ENCODE data around the gene ETS2. TPM values are rescaled to one million over a fixed set of nuclear protein-coding genes. Genes with fewer than 3 reads are reported as not detected.
A peak's percentile ranks its signal among the peaks of the same experiment; 100 is the strongest.

ETS2 gene
- total and polyA plus RNA-seq, 2 experiments from 2014 or later: 19.5 to 36.8 TPM

DNA sequence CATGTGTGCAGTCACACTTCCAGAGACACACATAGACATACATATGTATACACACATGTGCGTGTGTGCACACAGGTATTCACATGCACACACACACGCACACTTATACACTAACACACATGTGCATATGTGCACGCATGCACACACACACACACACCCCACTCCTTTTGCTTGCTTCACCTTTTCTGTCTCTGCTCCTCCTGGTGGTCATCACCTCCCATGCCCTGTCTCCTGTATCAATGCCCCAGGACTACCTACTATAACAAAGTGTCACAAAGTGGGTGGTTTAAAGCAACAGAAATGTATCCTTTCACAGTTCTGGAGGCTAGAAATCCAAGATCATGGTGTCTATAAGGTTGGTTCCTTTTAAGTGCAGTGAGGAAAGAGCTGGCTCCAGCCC is 27.4 kb downstream of the ETS2 start:
- Histone ChIP-seq H3F3A (replicated peaks; ENCODE audit: low read depth) (no peaks in the 10 kb centered on the region), H3K4me3 (no peak overlapping the region), H4K20me1 (replicated peaks; ENCODE audit: insufficient read depth) (no peaks in the 10 kb centered on the region), H3K4me2 (no peak overlapping the region), H3K27me3 (ENCODE audit: insufficient read depth) (no peaks in the 10 kb centered on the region), H3K4me1 (ENCODE audit: insufficient read depth) (no peaks in the 10 kb centered on the region), H3K36me3 (ENCODE audit: insufficient read depth) (no peaks in the 10 kb centered on the region), H3K79me2 (replicated peaks; ENCODE audit: insufficient read depth) (no peaks in the 10 kb centered on the region), H3K9me2 (ENCODE audit: insufficient read depth) (no peaks in the 10 kb centered on the region), H2AFZ (no peak overlapping the region), H3K27ac (ENCODE audit: low read depth) (no peak overlapping the region)
- ATAC-seq (peak; percentile 38; the same call in 2 of the 3 replicates), DNase-seq (ENCODE audit: low spot score) (no peak)
- Mint-ChIP-seq H3K4me3 (no peak overlapping the region), H3K4me1 (peaks cover 3% of the 10 kb centered on the region; the same call in 2 of the 3 replicates), H3K36me3 (ENCODE audit: low read depth) (no peaks in the 10 kb centered on the region), H3K9me3 (no peaks in the 10 kb centered on the region), H3K27me3 (ENCODE audit: insufficient read depth, low read depth, poor library complexity) (no peaks in the 10 kb centered on the region), H3K27ac (no peak overlapping the region)
- TF ChIP-seq EZH2 (IDR thresholded peaks at IDR 0.05; ENCODE audit: low read depth, unreplicated experiment): no peak
- TF ChIP-seq, protein P1, sequence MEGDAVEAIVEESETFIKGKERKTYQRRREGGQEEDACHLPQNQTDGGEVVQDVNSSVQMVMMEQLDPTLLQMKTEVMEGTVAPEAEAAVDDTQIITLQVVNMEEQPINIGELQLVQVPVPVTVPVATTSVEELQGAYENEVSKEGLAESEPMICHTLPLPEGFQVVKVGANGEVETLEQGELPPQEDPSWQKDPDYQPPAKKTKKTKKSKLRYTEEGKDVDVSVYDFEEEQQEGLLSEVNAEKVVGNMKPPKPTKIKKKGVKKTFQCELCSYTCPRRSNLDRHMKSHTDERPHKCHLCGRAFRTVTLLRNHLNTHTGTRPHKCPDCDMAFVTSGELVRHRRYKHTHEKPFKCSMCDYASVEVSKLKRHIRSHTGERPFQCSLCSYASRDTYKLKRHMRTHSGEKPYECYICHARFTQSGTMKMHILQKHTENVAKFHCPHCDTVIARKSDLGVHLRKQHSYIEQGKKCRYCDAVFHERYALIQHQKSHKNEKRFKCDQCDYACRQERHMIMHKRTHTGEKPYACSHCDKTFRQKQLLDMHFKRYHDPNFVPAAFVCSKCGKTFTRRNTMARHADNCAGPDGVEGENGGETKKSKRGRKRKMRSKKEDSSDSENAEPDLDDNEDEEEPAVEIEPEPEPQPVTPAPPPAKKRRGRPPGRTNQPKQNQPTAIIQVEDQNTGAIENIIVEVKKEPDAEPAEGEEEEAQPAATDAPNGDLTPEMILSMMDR (conservative IDR thresholded peaks at IDR 0.05; ENCODE audit: low read depth in 2 of 2): peak; percentile 51

DNA sequence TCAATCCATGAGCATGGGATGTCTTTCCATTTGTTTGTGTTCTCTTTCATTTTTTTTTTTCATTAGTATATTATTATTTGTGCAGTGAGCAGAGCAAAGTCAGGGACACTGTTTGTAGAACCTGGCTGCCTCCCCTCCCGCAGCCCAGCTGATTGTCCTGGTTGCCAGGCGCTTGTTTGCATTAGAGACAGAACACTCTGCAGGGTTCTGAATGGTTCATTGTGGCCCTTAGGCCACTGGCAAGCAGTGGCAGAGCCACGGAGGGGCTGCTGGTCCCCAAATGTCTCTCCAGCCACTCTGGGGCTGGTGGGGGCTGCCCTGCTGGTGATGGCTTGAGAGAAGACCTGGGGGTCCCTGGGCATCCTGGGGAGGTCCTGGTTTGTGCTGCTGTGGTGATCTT is 29.0 kb downstream of the ETS2 start:
- Mint-ChIP-seq H3K4me3 (no peak overlapping the region), H3K27ac (no peak overlapping the region), H3K9me3 (no peaks in the 10 kb centered on the region), H3K27me3 (ENCODE audit: insufficient read depth, low read depth, poor library complexity) (no peaks in the 10 kb centered on the region), H3K36me3 (ENCODE audit: low read depth) (no peaks in the 10 kb centered on the region), H3K4me1 (peaks cover 3% of the 10 kb centered on the region; the same call in 2 of the 3 replicates)
- Histone ChIP-seq H4K20me1 (replicated peaks; ENCODE audit: insufficient read depth) (no peaks in the 10 kb centered on the region), H3K4me2 (no peak overlapping the region), H2AFZ (no peak overlapping the region), H3K27ac (ENCODE audit: low read depth) (no peak overlapping the region), H3K4me1 (ENCODE audit: insufficient read depth) (no peaks in the 10 kb centered on the region), H3K27me3 (ENCODE audit: insufficient read depth) (no peaks in the 10 kb centered on the region), H3F3A (replicated peaks; ENCODE audit: low read depth) (no peaks in the 10 kb centered on the region), H3K4me3 (no peak overlapping the region), H3K36me3 (ENCODE audit: insufficient read depth) (no peaks in the 10 kb centered on the region), H3K79me2 (replicated peaks; ENCODE audit: insufficient read depth) (no peaks in the 10 kb centered on the region), H3K9me2 (ENCODE audit: insufficient read depth) (no peaks in the 10 kb centered on the region)
- no peak for DNase-seq (ENCODE audit: low spot score)
- no peak; the same call in 2 of the 3 replicates for ATAC-seq
- TF ChIP-seq, protein P2, sequence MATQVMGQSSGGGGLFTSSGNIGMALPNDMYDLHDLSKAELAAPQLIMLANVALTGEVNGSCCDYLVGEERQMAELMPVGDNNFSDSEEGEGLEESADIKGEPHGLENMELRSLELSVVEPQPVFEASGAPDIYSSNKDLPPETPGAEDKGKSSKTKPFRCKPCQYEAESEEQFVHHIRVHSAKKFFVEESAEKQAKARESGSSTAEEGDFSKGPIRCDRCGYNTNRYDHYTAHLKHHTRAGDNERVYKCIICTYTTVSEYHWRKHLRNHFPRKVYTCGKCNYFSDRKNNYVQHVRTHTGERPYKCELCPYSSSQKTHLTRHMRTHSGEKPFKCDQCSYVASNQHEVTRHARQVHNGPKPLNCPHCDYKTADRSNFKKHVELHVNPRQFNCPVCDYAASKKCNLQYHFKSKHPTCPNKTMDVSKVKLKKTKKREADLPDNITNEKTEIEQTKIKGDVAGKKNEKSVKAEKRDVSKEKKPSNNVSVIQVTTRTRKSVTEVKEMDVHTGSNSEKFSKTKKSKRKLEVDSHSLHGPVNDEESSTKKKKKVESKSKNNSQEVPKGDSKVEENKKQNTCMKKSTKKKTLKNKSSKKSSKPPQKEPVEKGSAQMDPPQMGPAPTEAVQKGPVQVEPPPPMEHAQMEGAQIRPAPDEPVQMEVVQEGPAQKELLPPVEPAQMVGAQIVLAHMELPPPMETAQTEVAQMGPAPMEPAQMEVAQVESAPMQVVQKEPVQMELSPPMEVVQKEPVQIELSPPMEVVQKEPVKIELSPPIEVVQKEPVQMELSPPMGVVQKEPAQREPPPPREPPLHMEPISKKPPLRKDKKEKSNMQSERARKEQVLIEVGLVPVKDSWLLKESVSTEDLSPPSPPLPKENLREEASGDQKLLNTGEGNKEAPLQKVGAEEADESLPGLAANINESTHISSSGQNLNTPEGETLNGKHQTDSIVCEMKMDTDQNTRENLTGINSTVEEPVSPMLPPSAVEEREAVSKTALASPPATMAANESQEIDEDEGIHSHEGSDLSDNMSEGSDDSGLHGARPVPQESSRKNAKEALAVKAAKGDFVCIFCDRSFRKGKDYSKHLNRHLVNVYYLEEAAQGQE (IDR thresholded peaks at IDR 0.05; ENCODE audit: unreplicated experiment): no peak
- TF ChIP-seq JUNB (IDR thresholded peaks at IDR 0.05; ENCODE audit: unreplicated experiment): no peak
- no peak for TF ChIP-seq STAT1 (IDR thresholded peaks at IDR 0.05; ENCODE audit: unreplicated experiment)
- TF ChIP-seq, protein P3, sequence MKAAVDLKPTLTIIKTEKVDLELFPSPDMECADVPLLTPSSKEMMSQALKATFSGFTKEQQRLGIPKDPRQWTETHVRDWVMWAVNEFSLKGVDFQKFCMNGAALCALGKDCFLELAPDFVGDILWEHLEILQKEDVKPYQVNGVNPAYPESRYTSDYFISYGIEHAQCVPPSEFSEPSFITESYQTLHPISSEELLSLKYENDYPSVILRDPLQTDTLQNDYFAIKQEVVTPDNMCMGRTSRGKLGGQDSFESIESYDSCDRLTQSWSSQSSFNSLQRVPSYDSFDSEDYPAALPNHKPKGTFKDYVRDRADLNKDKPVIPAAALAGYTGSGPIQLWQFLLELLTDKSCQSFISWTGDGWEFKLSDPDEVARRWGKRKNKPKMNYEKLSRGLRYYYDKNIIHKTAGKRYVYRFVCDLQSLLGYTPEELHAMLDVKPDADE (IDR thresholded peaks at IDR 0.05): no peak
- no peak for TF ChIP-seq ZNF114 (CRISPR knock-in tag; IDR thresholded peaks at IDR 0.05)
- no peak for TF ChIP-seq EZH2phosphoT487 (IDR thresholded peaks at IDR 0.05; ENCODE audit: unreplicated experiment)
- no peak for TF ChIP-seq NANOG (IDR thresholded peaks at IDR 0.05; ENCODE audit: borderline replicate concordance)
- TF ChIP-seq EZH2 (IDR thresholded peaks at IDR 0.05; ENCODE audit: low read depth, unreplicated experiment): no peak

All from GM23338 (cell line).